ENCODE measurements around the gene ICAM5.
"Not testable (repeated sequence)": the region's sequence is repeated elsewhere in the genome, so short reads cannot be mapped to it uniquely, and the experiment has no call there.

Gene ICAM5

DNA sequence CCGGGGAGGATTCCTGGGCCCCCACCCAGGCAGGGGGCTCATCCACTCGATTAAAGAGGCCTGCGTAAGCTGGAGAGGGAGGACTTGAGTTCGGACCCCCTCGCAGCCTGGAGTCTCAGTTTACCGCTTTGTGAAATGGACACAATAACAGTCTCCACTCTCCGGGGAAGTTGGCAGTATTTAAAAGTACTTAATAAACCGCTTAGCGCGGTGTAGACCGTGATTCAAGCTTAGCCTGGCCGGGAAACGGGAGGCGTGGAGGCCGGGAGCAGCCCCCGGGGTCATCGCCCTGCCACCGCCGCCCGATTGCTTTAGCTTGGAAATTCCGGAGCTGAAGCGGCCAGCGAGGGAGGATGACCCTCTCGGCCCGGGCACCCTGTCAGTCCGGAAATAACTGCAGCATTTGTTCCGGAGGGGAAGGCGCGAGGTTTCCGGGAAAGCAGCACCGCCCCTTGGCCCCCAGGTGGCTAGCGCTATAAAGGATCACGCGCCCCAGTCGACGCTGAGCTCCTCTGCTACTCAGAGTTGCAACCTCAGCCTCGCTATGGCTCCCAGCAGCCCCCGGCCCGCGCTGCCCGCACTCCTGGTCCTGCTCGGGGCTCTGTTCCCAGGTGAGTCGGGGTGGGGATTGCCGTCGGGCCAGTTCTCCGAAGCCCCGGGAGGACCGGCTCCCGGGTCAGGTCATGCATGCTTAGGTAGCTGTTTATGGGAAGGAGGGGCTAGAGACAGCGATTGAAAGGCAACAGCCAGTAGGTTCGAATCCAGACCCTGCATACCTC is 18.9 kb upstream of the ICAM5 start, which contains the start of gene ICAM1:
TSS of gene ICAM1 (plus strand) at position 505 of the 779 bp plus-strand sequence. CDS start at position 545, 40 bp downstream.
- peak; percentile 87 for DNase-seq

DNA sequence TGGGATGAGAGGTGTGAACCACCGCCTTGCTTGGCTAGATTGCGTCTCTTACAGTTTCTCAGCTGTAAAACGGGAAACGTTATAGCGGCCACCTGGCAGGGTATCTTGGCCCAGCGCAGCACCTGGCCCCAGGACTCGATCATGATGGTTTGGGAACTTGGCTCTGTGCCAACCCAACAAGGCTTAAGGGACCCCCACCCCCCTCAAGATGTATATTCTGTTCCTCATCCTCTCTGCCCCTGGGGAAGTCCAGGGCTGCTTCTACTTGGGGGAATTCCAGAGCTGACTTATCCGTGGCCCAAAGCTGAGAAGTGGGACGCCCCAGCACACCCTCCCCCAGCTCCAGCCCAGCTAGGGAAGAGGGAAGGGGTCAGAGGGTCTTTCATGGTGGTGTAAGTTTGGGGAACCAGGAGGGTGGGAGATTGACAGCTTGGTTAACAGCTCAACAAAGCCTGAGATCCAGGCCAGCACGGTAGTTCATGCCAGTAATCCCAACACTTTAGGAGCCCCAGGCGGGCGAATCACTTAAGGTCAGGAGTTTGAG is 18.1 kb upstream of the ICAM5 start:
- peak; percentile 54 for DNase-seq

DNA sequence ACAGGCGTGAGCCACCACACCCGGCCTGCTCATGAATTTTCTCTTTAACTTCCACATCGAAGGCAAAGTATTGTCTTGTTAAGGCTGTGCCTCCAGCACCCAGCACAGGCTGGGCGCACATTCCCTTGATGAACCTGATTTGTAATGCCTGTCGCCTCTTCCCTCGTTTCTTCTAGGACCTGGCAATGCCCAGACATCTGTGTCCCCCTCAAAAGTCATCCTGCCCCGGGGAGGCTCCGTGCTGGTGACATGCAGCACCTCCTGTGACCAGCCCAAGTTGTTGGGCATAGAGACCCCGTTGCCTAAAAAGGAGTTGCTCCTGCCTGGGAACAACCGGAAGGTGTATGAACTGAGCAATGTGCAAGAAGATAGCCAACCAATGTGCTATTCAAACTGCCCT is 15.2 kb upstream of the ICAM5 start:
- DNase-seq = no peak

DNA sequence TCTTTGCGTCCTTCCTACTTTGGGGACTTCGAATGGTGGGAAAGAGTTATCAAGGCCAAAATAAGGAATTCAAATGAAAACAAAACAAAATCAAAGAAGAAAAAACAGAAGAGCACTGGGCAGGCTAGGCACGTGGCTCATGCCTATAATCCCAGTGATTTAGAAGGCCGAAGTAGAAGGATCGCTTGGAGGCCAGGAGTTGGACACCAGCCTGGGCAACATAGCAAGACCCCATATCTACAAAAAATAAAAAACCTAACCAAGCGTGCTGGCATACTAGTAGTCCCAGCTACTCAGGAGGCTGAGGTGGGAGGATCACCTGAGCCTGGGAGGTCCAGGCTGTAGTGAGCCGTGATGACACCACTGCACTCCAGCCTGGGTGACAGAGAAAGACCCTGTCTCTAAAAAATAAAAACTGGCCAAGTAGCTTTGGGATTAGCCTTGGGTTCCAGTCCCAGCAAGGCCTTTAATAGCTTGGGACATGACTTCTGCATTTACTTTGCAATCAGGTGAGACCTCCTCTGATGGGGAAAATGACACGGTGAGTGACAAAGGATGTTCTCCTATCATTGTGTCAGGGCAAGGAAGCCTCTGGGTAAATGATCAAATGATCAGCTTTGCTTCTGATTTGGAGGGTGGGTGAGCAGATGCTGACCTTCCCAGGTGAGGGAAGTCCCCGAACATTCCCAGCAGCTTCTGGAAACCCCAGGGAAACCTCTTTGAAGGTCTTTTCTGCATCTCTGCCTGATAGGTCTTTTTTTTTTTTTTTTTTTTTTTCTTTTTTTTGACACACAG is 11.8 kb upstream of the ICAM5 start:
- no peak for DNase-seq

DNA sequence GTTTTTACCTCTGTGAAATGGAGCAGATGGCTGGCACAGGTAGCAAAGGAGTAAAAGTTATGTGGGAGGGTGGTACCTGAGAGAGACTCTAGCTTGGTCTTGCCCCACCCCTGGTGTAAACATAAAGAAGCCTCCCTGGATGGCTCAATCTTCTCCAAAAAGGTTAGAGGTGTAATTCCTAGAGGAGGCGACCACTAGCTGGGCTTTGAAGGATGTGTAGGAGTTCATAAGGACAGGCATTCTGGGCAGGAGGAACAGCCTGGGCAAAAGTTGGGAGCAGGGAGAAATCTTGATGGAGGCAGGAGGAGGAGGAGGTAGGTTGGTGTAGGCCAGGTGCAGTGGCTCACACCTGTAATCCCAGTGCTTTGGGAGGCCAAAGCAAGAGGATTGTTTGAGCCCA is 10.8 kb upstream of the ICAM5 start:
- no peak for DNase-seq

GRCh38 chr19:10279737-10280442 is 9.9 kb upstream of the ICAM5 start:
- no peak for DNase-seq

DNA sequence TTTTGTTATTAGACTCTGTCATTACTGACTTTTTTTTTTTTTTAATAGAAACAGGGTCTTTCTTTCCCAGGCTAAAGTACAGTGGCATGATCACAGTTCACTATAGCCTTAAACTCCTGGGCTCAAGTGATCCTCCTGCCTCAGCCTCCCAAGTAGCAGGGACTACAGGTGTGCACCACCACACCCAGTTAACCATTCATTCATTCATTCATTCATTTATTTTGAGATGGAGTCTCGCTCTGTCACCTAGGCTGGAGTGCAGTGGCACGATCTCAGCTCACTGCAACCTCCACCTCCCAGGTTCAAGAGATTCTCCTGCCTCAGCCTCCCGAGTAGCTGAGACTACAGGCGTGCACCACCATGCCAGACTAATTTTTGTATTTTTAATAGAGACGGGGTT is 7.7 kb upstream of the ICAM5 start:
- not testable (repeated sequence) for DNase-seq

- DNase-seq = no peak
Measured at GRCh38 chr19:10283301-10284064, 6.3 kb upstream of the ICAM5 start.

DNA sequence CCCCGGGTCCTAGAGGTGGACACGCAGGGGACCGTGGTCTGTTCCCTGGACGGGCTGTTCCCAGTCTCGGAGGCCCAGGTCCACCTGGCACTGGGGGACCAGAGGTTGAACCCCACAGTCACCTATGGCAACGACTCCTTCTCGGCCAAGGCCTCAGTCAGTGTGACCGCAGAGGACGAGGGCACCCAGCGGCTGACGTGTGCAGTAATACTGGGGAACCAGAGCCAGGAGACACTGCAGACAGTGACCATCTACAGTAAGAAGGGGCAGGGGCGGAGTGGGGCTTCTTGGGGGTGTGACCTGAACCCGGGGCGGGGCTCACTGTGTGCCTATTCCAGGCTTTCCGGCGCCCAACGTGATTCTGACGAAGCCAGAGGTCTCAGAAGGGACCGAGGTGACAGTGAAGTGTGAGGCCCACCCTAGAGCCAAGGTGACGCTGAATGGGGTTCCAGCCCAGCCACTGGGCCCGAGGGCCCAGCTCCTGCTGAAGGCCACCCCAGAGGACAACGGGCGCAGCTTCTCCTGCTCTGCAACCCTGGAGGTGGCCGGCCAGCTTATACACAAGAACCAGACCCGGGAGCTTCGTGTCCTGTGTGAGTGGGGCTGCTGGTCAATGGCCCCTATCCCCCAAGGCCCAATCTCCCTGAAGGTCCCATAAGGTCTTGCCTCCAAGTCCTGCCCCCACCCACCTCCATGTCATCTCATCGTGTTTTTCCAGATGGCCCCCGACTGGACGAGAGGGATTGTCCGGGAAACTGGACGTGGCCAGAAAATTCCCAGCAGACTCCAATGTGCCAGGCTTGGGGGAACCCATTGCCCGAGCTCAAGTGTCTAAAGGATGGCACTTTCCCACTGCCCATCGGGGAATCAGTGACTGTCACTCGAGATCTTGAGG is 5.4 kb upstream of the ICAM5 start:
- DNase-seq = no peak

GRCh38 chr19:10284960-10285278 is 4.8 kb upstream of the ICAM5 start:
- DNase-seq = no peak

DNA sequence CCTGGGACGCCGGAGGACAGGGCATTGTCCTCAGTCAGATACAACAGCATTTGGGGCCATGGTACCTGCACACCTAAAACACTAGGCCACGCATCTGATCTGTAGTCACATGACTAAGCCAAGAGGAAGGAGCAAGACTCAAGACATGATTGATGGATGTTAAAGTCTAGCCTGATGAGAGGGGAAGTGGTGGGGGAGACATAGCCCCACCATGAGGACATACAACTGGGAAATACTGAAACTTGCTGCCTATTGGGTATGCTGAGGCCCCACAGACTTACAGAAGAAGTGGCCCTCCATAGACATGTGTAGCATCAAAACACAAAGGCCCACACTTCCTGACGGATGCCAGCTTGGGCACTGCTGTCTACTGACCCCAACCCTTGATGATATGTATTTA is 4.4 kb upstream of the ICAM5 start:
- no peak for DNase-seq

DNA sequence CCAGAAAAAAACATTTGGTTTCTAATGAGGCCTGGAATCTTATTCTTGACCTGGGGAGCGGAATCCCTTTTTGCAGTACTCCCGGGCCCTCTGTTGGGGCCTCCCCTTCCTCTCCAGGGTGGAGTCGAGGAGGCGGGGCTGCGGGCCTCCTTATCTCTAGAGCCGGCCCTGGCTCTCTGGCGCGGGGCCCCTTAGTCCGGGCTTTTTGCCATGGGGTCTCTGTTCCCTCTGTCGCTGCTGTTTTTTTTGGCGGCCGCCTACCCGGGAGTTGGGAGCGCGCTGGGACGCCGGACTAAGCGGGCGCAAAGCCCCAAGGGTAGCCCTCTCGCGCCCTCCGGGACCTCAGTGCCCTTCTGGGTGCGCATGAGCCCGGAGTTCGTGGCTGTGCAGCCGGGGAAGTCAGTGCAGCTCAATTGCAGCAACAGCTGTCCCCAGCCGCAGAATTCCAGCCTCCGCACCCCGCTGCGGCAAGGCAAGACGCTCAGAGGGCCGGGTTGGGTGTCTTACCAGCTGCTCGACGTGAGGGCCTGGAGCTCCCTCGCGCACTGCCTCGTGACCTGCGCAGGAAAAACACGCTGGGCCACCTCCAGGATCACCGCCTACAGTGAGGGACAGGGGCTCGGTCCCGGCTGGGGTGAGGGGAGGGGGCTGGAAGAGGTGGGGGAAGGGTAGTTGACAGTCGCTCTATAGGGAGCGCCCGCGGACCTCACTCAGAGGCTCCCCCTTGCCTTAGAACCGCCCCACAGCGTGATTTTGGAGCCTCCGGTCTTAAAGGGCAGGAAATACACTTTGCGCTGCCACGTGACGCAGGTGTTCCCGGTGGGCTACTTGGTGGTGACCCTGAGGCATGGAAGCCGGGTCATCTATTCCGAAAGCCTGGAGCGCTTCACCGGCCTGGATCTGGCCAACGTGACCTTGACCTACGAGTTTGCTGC is 2.7 kb upstream of the ICAM5 start, which contains the start of gene ICAM4:
TSS of gene ICAM4 (plus strand) at position 153 of the 935 bp plus-strand sequence. CDS start at position 211, 58 bp downstream.
- DNase-seq = peak; percentile 30

DNA sequence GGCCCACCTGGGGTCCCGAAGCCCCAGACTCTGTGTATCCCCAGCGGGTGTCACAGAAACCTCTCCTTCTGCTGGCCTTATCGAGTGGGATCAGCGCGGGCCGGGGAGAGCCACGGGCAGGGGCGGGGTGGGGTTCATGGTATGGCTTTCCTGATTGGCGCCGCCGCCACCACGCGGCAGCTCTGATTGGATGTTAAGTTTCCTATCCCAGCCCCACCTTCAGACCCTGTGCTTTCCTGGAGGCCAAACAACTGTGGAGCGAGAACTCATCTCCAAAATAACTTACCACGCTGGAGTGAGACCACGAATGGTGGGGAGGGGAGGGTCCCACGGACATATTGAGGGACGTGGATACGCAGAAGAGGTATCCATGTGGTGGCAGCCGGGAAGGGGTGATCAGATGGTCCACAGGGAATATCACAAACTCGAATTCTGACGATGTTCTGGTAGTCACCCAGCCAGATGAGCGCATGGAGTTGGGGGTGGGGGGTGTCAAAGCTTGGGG is 1.0 kb upstream of the ICAM5 start:
- peak; percentile 83 for DNase-seq

GRCh38 chr19:10289167-10289835 is 451 bp upstream of the ICAM5 start:
- peak; percentile 84 for DNase-seq

DNA sequence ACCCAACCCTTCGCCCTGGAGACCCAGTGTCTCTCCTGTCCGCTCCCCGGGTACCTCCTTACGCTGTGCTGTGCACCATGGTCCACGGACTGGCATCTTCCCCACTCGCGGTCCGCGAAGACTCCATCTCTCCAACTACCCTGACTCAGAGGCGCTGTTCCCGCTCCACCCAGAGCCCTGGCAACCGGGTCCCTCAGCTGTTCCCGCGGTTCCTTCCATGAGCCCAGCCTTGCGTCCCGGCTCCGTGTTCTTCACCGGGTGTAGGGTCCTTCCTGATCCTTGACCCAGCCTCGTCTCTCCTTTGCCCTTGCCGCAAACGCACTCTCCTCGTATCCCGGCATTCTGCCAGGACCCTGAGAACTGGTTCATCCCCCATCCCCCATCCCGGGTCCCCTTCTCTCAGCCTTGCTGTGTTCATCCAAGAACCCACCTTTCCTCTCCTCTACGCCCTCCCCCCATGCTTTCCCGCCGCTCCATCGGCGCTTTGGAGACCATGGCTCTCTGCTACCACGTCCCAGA is 664 bp downstream of the ICAM5 start:
- DNase-seq = peak; percentile 45

- peak; percentile 75 for DNase-seq
Measured at GRCh38 chr19:10290876-10291553, 1.3 kb downstream of the ICAM5 start.

GRCh38 chr19:10291554-10292205 is 1.9 kb downstream of the ICAM5 start:
- DNase-seq = no peak

Data from EL (cell line).